Measurements from ENCODE around the gene EDA. TPM values are rescaled to one million over a fixed set of nuclear protein-coding genes. Genes with fewer than 3 reads are reported as not detected.

Gene EDA
- total RNA-seq, 1 experiment from 2014 or later, result 0.23 TPM

DNA sequence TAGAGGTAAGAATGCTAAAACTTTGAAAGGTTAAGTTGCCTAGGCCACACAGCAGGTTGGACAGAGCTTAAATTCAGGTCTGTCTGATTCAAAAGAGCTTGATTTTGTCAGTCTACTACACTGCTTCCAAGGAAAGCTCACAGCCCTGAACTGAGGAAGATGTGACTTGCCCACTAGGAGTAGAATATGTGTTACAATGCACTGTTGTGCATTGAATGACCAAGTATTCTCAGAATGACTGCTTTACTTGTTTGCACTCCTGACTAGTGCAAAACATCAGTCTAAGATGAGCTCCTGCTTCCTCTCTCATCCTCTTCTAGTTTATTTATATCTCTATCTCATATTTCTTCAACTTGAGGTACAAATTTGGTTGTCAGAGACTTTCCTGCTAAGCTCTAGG lies 377.6 kb downstream of the EDA start:
- ChIA-PET CTCF (no interaction called here), POLR2A (no interaction called here)
- H3K27me3 ChIP-seq (ENCODE audit: control insufficient read depth, insufficient read depth, low read length), result no peaks in the 10 kb centered on the region
- H3K36me3 ChIP-seq (ENCODE audit: control insufficient read depth, insufficient read depth, low read length), result no peaks in the 10 kb centered on the region
- DNase-seq (ENCODE audit: low read depth, low spot score) (no peak), ATAC-seq (no peak)
- BruUV-seq (replicated peaks), result no TSS peak
- intact Hi-C loops (cut with micrococcal nuclease; ENCODE audit: unreplicated experiment) (no loop called here), in situ Hi-C loops (cut with HindIII; ENCODE audit: low pct_unique_long_range_greater_than_20kb, low sequenced_read_pairs) (no loop called here)
- TF ChIP-seq TCF7L2 (IDR thresholded peaks at IDR 0.05; ENCODE audit: low read depth, low read length), result no peak
- TF ChIP-seq, protein P1, sequence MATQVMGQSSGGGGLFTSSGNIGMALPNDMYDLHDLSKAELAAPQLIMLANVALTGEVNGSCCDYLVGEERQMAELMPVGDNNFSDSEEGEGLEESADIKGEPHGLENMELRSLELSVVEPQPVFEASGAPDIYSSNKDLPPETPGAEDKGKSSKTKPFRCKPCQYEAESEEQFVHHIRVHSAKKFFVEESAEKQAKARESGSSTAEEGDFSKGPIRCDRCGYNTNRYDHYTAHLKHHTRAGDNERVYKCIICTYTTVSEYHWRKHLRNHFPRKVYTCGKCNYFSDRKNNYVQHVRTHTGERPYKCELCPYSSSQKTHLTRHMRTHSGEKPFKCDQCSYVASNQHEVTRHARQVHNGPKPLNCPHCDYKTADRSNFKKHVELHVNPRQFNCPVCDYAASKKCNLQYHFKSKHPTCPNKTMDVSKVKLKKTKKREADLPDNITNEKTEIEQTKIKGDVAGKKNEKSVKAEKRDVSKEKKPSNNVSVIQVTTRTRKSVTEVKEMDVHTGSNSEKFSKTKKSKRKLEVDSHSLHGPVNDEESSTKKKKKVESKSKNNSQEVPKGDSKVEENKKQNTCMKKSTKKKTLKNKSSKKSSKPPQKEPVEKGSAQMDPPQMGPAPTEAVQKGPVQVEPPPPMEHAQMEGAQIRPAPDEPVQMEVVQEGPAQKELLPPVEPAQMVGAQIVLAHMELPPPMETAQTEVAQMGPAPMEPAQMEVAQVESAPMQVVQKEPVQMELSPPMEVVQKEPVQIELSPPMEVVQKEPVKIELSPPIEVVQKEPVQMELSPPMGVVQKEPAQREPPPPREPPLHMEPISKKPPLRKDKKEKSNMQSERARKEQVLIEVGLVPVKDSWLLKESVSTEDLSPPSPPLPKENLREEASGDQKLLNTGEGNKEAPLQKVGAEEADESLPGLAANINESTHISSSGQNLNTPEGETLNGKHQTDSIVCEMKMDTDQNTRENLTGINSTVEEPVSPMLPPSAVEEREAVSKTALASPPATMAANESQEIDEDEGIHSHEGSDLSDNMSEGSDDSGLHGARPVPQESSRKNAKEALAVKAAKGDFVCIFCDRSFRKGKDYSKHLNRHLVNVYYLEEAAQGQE (IDR thresholded peaks at IDR 0.05; ENCODE audit: insufficient read depth in 1 of 2, low read depth in 2 of 2, low read length in 1 of 2), result no peak
- no peak for TF ChIP-seq POLR2AphosphoS5 (IDR thresholded peaks at IDR 0.05; ENCODE audit: low read depth, low read length)
- no peak for TF ChIP-seq SIN3A (IDR thresholded peaks at IDR 0.05; ENCODE audit: borderline replicate concordance, insufficient read depth, low read depth, low read length)
- no peak for TF ChIP-seq CTCF (IDR thresholded peaks at IDR 0.05)
- no peak overlapping the region for H3K27ac ChIP-seq (ENCODE audit: low read length)
- H3K4me3 ChIP-seq (ENCODE audit: low read depth in 2 of 2, low read length in 2 of 2), result no peak overlapping the region
- H3K4me1 ChIP-seq (ENCODE audit: control insufficient read depth, insufficient read depth, low read length), result no peaks in the 10 kb centered on the region
- no peaks in the 10 kb centered on the region for H3K9me3 ChIP-seq (ENCODE audit: control insufficient read depth, insufficient read depth, low read depth, low read length)

- in situ Hi-C loops (cut with HindIII; ENCODE audit: low pct_unique_long_range_greater_than_20kb, low sequenced_read_pairs), result no loop called here
- H3K4me3 ChIP-seq (ENCODE audit: low read depth in 2 of 2, low read length in 2 of 2), result no peak overlapping the region
- no peaks in the 10 kb centered on the region for H3K4me1 ChIP-seq (ENCODE audit: control insufficient read depth, insufficient read depth, low read length)
- TF ChIP-seq POLR2AphosphoS5 (IDR thresholded peaks at IDR 0.05; ENCODE audit: low read depth, low read length), result no peak
- no peak for TF ChIP-seq SIN3A (IDR thresholded peaks at IDR 0.05; ENCODE audit: borderline replicate concordance, insufficient read depth, low read depth, low read length)
- no peak for TF ChIP-seq CTCF (IDR thresholded peaks at IDR 0.05)
- DNase-seq (ENCODE audit: low read depth, low spot score) (no peak), ATAC-seq (no peak)
- BruUV-seq (replicated peaks), result no TSS peak
- POLR2A ChIA-PET, result no interaction called here
- CTCF ChIA-PET, result no interaction called here
- H3K36me3 ChIP-seq (ENCODE audit: control insufficient read depth, insufficient read depth, low read length), result no peaks in the 10 kb centered on the region
- intact Hi-C loops (cut with micrococcal nuclease; ENCODE audit: unreplicated experiment), result no loop called here
- no peaks in the 10 kb centered on the region for H3K9me3 ChIP-seq (ENCODE audit: control insufficient read depth, insufficient read depth, low read depth, low read length)
- no peak overlapping the region for H3K27ac ChIP-seq (ENCODE audit: low read length)
- H3K27me3 ChIP-seq (ENCODE audit: control insufficient read depth, insufficient read depth, low read length), result no peaks in the 10 kb centered on the region
These were observed 379.6 kb downstream of the EDA start for GRCh38 chrX:69995362-69996112.

Data from Panc1 (cell line).